Measurements from ENCODE around the gene CCM2L. TPM values are rescaled to one million over a fixed set of nuclear protein-coding genes. Genes with fewer than 3 reads are reported as not detected.

Gene CCM2L
- 0.16 and 0.32 TPM in 2 replicates for total RNA-seq (2022)
- percentile 27 among the genes with signal in this experiment for Bru-seq, nascent RNA
- percentile 25 among the genes with signal in this experiment for BruChase-seq, experiment 1, labeled RNA remaining after a 2-hour chase
- percentile 23 among the genes with signal in this experiment for BruChase-seq, experiment 2, labeled RNA remaining after a 6-hour chase
- long read RNA-seq, partial matches to known transcripts = 0 of 3 reads
- long read RNA-seq, other reads (novel, unspliced or antisense) = 3 of 3 reads

DNA sequence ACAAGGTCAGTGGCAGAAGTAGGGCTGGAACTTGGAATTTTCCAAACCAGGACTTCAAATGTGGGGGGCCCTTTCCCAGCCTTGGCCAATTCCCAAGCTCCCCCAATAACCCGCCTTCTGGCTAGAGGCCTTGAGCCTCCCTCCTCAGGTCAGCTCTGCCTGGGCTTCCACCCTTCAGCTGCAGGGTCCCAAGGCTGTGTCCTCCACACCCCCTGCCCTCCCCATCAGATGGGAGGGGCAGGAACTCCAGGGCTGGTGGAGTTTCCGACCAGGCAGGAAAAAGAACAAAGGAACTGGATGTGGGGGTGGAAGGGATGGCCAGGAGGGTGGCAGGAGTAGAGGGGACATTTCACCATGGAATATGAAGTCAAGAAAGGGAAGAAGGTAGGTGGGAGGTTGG is at the start of gene CCM2L:
CCM2L (plus strand) TSS at position 338 of the 400 bp plus-strand sequence; CDS start at position 355, 17 bp downstream.
- H3K36me3 Mint-ChIP-seq (ENCODE audit: insufficient read depth, unreplicated experiment) = no peaks in the 10 kb centered on the region
- H3K27me3 Mint-ChIP-seq (ENCODE audit: insufficient read depth, unreplicated experiment) = peaks cover 19% of the 10 kb centered on the region
- ChIA-PET CTCF (no interaction called here), POLR2A (no interaction called here)
- no peak within 1 kb of the TSS for H3K4me3 Mint-ChIP-seq (ENCODE audit: unreplicated experiment)
- no peak within 1 kb of the TSS for H3K27ac Mint-ChIP-seq (ENCODE audit: unreplicated experiment)
- intact Hi-C loops (cut with micrococcal nuclease; ENCODE audit: unreplicated experiment) = no loop called here
- H3K9me3 Mint-ChIP-seq (ENCODE audit: unreplicated experiment) = no peaks in the 10 kb centered on the region
- peaks cover 4% of the 10 kb centered on the region; the same call in 1 of the 2 replicates for H3K27me3 ChIP-seq (replicated peaks; ENCODE audit: control insufficient read depth, insufficient read depth, low read length)
- TF ChIP-seq CTCF (IDR thresholded peaks at IDR 0.05; ENCODE audit: insufficient read depth in 1 of 2, low read depth in 1 of 2, low read length in 1 of 2, severe bottlenecking in 1 of 2, unreplicated experiment in 1 of 2) = no peak
- no TSS peak for BruUV-seq (replicated peaks)
- H3K4me1 Mint-ChIP-seq (ENCODE audit: low read depth, unreplicated experiment) = peaks cover 7% of the 10 kb centered on the region
- H3K9me3 ChIP-seq = no peaks in the 10 kb centered on the region
- H3K4me3 ChIP-seq (ENCODE audit: low read depth, low read length) = no peak within 1 kb of the TSS
- no peaks in the 10 kb centered on the region for H3K36me3 ChIP-seq (ENCODE audit: control insufficient read depth, insufficient read depth, low read length)
- no peak for DNase-seq
- H3K4me1 ChIP-seq = no peaks in the 10 kb centered on the region

GRCh38 chr20:31962761-31963160 is 47.5 kb upstream of the CCM2L start:
- no peak overlapping the region for H3K27ac Mint-ChIP-seq (ENCODE audit: unreplicated experiment)
- ChIA-PET POLR2A (no interaction called here), CTCF (interaction anchor here (1.5 kb wide), 1 partner anchor 11 kb away, joined by 8 read pairs; the partner anchor contains the start of gene PDRG1)
- no peaks in the 10 kb centered on the region for H3K4me1 ChIP-seq
- no peak overlapping the region for H3K4me3 ChIP-seq (ENCODE audit: low read depth, low read length)
- intact Hi-C loops (cut with micrococcal nuclease; ENCODE audit: unreplicated experiment) = no loop called here
- no peaks in the 10 kb centered on the region for H3K4me1 Mint-ChIP-seq (ENCODE audit: low read depth, unreplicated experiment)
- no peak for DNase-seq
- TF ChIP-seq CTCF (IDR thresholded peaks at IDR 0.05; ENCODE audit: insufficient read depth in 1 of 2, low read depth in 1 of 2, low read length in 1 of 2, severe bottlenecking in 1 of 2, unreplicated experiment in 1 of 2) = no peak
- H3K36me3 ChIP-seq (ENCODE audit: control insufficient read depth, insufficient read depth, low read length) = no peaks in the 10 kb centered on the region
- no peaks in the 10 kb centered on the region for H3K36me3 Mint-ChIP-seq (ENCODE audit: insufficient read depth, unreplicated experiment)
- H3K27me3 ChIP-seq (replicated peaks; ENCODE audit: control insufficient read depth, insufficient read depth, low read length) = peaks cover 2% of the 10 kb centered on the region; the same call in 1 of the 2 replicates
- H3K4me3 Mint-ChIP-seq (ENCODE audit: unreplicated experiment) = no peak overlapping the region
- no peaks in the 10 kb centered on the region for H3K9me3 ChIP-seq
- no peaks in the 10 kb centered on the region for H3K9me3 Mint-ChIP-seq (ENCODE audit: unreplicated experiment)
- peaks cover 43% of the 10 kb centered on the region for H3K27me3 Mint-ChIP-seq (ENCODE audit: insufficient read depth, unreplicated experiment)
- no TSS peak for BruUV-seq (replicated peaks)

GRCh38 chr20:31963889-31964288 is 46.3 kb upstream of the CCM2L start:
- H3K4me1 ChIP-seq = 0 out of 2 replicates have a peak, but pooled peaks cover 4% of the 10 kb centered on the region
- H3K4me1 Mint-ChIP-seq (ENCODE audit: low read depth, unreplicated experiment) = no peaks in the 10 kb centered on the region
- BruUV-seq (replicated peaks) = no TSS peak
- H3K36me3 ChIP-seq (ENCODE audit: control insufficient read depth, insufficient read depth, low read length) = no peaks in the 10 kb centered on the region
- H3K27me3 ChIP-seq (replicated peaks; ENCODE audit: control insufficient read depth, insufficient read depth, low read length) = peaks cover 2% of the 10 kb centered on the region
- CTCF ChIA-PET = interaction anchor here (1.5 kb wide), 1 partner anchor 12 kb away, joined by 8 read pairs; the partner anchor contains the start of gene PDRG1
- no peaks in the 10 kb centered on the region for H3K36me3 Mint-ChIP-seq (ENCODE audit: insufficient read depth, unreplicated experiment)
- POLR2A ChIA-PET = no interaction called here
- peaks cover 43% of the 10 kb centered on the region for H3K27me3 Mint-ChIP-seq (ENCODE audit: insufficient read depth, unreplicated experiment)
- H3K27ac Mint-ChIP-seq (ENCODE audit: unreplicated experiment) = no peak overlapping the region
- no peak overlapping the region for H3K4me3 ChIP-seq (ENCODE audit: low read depth, low read length)
- DNase-seq = no peak
- H3K4me3 Mint-ChIP-seq (ENCODE audit: unreplicated experiment) = no peak overlapping the region
- intact Hi-C loops (cut with micrococcal nuclease; ENCODE audit: unreplicated experiment) = no loop called here
- no peaks in the 10 kb centered on the region for H3K9me3 Mint-ChIP-seq (ENCODE audit: unreplicated experiment)
- 0 out of 2 replicates have a peak, but pooled peaks cover 3% of the 10 kb centered on the region for H3K9me3 ChIP-seq
- TF ChIP-seq CTCF (IDR thresholded peaks at IDR 0.05; ENCODE audit: insufficient read depth in 1 of 2, low read depth in 1 of 2, low read length in 1 of 2, severe bottlenecking in 1 of 2, unreplicated experiment in 1 of 2) = no peak

All from Caco-2 (cell line).